Subcutaneous abdominal adipose tissue (tissue), 5 donors: ENCODE measurements around the gene SPTLC1.
"Not testable (repeated sequence)": the region's sequence is repeated elsewhere in the genome, so short reads cannot be mapped to it uniquely, and the experiment has no call there.

Source experiments
- H3K27ac ChIP-seq: one replicate; pipeline ENCODE4 v1.7.0; 2013; ENCODE audit warnings: low read depth, mild to moderate bottlenecking, inconsistent platforms, low read length, moderate library complexity
- H3K27me3 ChIP-seq, 5 donors: one replicate each; pipeline ENCODE4 v1.7.0; 2013; ENCODE audit warnings: low read length in 5 of 5, inconsistent platforms in 1 of 5; ENCODE audit not compliant: control insufficient read depth in 5 of 5, insufficient read depth in 4 of 5
- H3K36me3 ChIP-seq, 5 donors: one replicate each; pipeline ENCODE4 v1.7.0; 2013; ENCODE audit warnings: low read length in 5 of 5; ENCODE audit not compliant: control insufficient read depth in 5 of 5, insufficient read depth in 5 of 5
- H3K4me1 ChIP-seq, 5 donors: one replicate each; pipeline ENCODE4 v1.7.0; 2013; ENCODE audit warnings: low read length in 5 of 5, mild to moderate bottlenecking in 3 of 5, moderate library complexity in 1 of 5; ENCODE audit not compliant: control insufficient read depth in 5 of 5, insufficient read depth in 5 of 5
- H3K4me3 ChIP-seq, 5 donors: one replicate each; pipeline ENCODE4 v1.7.0; 2013; ENCODE audit warnings: low read length in 5 of 5, low read depth in 1 of 5
- H3K9ac ChIP-seq, 5 donors: one replicate each; pipeline ENCODE4 v1.7.0; 2013; ENCODE audit warnings: low read length in 5 of 5, mild to moderate bottlenecking in 4 of 5, moderate library complexity in 3 of 5
- H3K9me3 ChIP-seq, 5 donors: one replicate each; pipeline ENCODE4 v1.7.0; 2013; ENCODE audit warnings: low read length in 5 of 5; ENCODE audit not compliant: control insufficient read depth in 5 of 5
- donor health status: healthy.
- donor health status: healthy.
- donor health status: healthy.
- donor health status: healthy.
- donor health status: healthy.

The SPTLC1 gene

DNA sequence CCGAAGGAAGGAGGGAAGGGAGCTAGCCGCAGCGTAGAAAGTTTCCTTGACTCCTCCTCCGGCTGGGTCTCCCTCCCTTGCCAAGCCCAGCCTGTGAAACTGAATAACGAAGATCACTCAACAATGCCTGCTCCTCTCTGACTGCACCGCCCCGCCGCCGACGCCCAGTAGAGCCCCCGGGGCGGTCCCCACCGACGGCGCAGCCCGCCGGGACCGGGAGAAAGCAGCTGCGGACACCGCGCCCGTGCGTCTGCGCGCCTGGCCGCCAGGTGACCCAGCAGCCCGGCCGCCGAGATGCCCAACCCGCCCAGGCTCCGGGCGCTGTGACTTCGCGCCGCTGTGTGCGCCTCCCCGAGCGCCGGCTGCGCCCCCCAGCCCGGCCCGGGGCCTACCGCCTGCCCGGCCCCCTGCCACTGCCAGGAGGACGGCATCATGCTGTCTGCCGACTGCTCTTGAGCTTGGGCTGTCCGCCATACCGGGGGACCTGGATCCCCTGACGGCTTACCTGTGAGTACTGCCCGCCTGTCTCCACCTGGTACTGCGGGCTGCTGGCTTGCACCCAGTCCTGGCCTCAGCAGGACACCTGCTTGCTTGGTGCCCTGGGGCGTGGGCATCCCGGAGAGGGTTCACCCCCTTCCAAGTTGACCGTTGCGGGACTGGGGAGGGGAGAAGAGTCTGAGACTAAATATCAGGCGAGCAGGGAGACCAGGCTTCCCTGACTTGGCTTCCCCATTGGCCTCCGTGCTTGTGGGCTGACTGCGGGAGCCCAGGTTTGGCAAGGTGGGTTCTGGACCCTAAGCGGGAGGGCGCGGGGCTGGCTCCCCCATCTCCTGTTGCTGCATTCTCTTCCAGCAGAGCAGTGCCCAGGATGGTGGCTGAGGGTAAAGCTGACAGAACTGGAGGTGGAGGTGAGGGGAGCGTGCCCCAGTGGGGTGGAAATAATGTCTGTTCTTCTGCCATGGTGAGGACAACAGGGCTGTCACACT, 26.2 kb upstream of the SPTLC1 start:
- peaks cover 0 to 17% (median 12%) of the 10 kb centered on the region in 5 donors for H3K4me1 ChIP-seq
- H3K36me3 ChIP-seq = no peaks in the 10 kb centered on the region
- no peaks in the 10 kb centered on the region for H3K9me3 ChIP-seq
- H3K27me3 ChIP-seq = peaks cover 9 to 37% (median 13%) of the 10 kb centered on the region in 5 donors
- no peak overlapping the region for H3K27ac ChIP-seq
- peak overlapping the region in 1 of 5 donors; percentile 39 for H3K9ac ChIP-seq
- H3K4me3 ChIP-seq = peak overlapping the region; percentile 32 to 67 (median 52)

- Histone ChIP-seq H3K4me1 (peaks cover 0 to 16% (median 12%) of the 10 kb centered on the region in 5 donors), H3K9ac (peak overlapping the region in 1 of 5 donors; percentile 39), H3K9me3 (no peaks in the 10 kb centered on the region), H3K4me3 (peak overlapping the region; percentile 32 to 67 (median 52)), H3K27me3 (peaks cover 9 to 37% (median 13%) of the 10 kb centered on the region in 5 donors), H3K36me3 (no peaks in the 10 kb centered on the region), H3K27ac (no peak overlapping the region)
These were observed 25.5 kb upstream of the SPTLC1 start for GRCh38 chr9:92140754-92141143.

- H3K4me3 ChIP-seq = peak overlapping the region in 4 of 5 donors; percentile 32 to 67 (median 54)
- H3K9me3 ChIP-seq = no peaks in the 10 kb centered on the region
- H3K9ac ChIP-seq = no peak overlapping the region
- H3K4me1 ChIP-seq = peaks cover 0 to 16% (median 12%) of the 10 kb centered on the region in 5 donors
- H3K27me3 ChIP-seq = peaks cover 9 to 37% (median 13%) of the 10 kb centered on the region in 5 donors
- no peaks in the 10 kb centered on the region for H3K36me3 ChIP-seq
- H3K27ac ChIP-seq = no peak overlapping the region
These were observed 25.0 kb upstream of the SPTLC1 start for GRCh38 chr9:92140074-92140753.

GRCh38 chr9:92138960-92139540, 23.8 kb upstream of the SPTLC1 start:
- not testable (repeated sequence) for H3K4me3 ChIP-seq, H3K27ac ChIP-seq, H3K9ac ChIP-seq, H3K36me3 ChIP-seq, H3K9me3 ChIP-seq
- Histone ChIP-seq H3K4me1 (peaks cover 0 to 18% (median 13%) of the 10 kb centered on the region in 5 donors), H3K27me3 (peaks cover 9 to 37% (median 13%) of the 10 kb centered on the region in 5 donors)

GRCh38 chr9:92138157-92138959, 23.1 kb upstream of the SPTLC1 start:
- Histone ChIP-seq H3K27ac (no peak overlapping the region), H3K4me1 (peaks cover 0 to 24% (median 16%) of the 10 kb centered on the region in 5 donors), H3K27me3 (peaks cover 9 to 37% (median 16%) of the 10 kb centered on the region in 5 donors), H3K9ac (no peak overlapping the region), H3K4me3 (no peak overlapping the region), H3K9me3 (no peaks in the 10 kb centered on the region), H3K36me3 (no peaks in the 10 kb centered on the region)

DNA sequence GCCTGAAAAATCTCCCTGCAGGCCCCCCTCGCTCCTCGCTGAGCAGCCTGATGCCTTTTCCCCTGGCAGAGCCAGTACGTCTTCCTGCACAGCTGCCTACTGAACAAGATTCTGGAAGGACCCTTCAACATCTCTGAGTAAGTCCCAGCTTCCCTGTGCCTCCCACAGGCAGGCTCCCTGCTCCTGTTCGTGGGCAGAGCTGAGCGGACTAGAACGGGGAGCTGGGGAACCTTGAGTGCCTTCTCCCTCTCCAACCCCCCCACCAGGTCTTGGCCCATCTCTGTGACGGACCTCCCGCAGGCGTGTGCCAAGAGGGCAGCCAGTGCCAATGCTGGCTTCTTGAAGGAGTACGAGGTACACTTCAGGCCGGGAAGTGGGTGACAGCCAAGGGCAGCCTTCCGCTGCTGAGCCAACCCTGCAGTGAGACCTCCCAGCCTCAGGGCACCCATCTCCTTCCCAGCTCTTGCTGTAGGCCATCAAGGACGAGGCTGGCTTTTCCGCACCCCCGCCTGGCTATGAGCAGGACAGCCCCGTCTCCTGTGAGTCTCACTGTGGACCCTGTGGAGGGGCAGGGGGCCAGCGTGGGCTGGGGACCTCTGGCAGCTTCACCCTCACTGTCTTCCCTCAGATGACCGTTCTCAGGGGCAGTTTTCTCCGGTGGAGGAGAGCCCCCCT, 21.1 kb upstream of the SPTLC1 start:
- Histone ChIP-seq H3K9me3 (no peaks in the 10 kb centered on the region), H3K4me3 (no peak overlapping the region), H3K9ac (no peak overlapping the region), H3K36me3 (no peaks in the 10 kb centered on the region), H3K27me3 (peaks cover 6 to 27% (median 14%) of the 10 kb centered on the region in 5 donors), H3K4me1 (peaks cover 0 to 21% (median 16%) of the 10 kb centered on the region in 5 donors), H3K27ac (no peak overlapping the region)

- H3K27ac ChIP-seq = no peak overlapping the region
- H3K36me3 ChIP-seq = no peaks in the 10 kb centered on the region
- no peaks in the 10 kb centered on the region for H3K9me3 ChIP-seq
- H3K27me3 ChIP-seq = peaks cover 1 to 19% (median 10%) of the 10 kb centered on the region in 5 donors
- no peak overlapping the region for H3K9ac ChIP-seq
- H3K4me1 ChIP-seq = peaks cover 0 to 14% (median 10%) of the 10 kb centered on the region in 5 donors
- H3K4me3 ChIP-seq = no peak overlapping the region
These were observed 20.4 kb upstream of the SPTLC1 start for GRCh38 chr9:92135576-92135975.

DNA sequence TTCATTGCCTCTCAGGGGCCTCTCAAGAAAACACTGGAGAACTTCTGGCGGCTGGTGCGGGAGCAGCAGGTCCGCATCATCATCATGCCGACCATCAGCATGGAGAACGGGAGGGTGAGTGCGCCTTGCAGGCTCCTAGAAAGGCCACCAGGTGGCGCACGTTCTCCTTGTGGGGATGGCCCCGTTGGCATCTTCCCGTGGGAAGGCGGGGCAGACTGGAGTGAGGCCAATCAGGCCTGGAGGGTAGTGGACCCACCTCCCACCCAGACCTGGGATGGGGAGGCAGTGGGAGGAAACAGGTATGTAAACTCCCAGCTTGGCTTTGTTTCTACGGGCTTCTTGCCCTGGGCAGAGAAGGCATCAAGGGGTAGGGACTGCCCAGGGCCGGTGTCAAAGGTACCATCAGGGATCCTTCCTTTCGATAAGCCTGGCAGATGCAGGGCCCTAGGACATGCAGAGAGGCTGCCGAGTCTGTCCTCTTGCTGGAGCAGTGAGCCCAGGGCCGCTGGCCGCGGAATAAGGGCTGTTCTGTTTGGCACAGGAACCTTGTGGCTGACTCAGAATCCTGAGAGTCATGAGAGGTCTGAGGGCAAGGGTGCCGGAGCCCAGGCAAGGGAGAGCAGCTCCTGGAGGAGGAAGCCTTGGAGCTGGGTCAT, 18.9 kb upstream of the SPTLC1 start:
- Histone ChIP-seq H3K36me3 (no peaks in the 10 kb centered on the region), H3K4me1 (peaks cover 0 to 8% (median 8%) of the 10 kb centered on the region in 5 donors), H3K27ac (no peak overlapping the region), H3K9ac (no peak overlapping the region), H3K4me3 (peak overlapping the region in 2 of 5 donors; percentile 16 to 22), H3K9me3 (no peaks in the 10 kb centered on the region), H3K27me3 (peaks cover 0 to 16% (median 8%) of the 10 kb centered on the region in 5 donors)
